GM12878 (cell line): ENCODE measurements around the gene CLEC2L.

Source experiments
- NRF1 ChIP-seq: conservative IDR thresholded peaks from 2 replicates; pipeline ENCODE4 v1.6.1; 2011; ENCODE audit warnings: mild to moderate bottlenecking, low read depth, low read length, improper control_type of control experiment
- PAX5 ChIP-seq: IDR thresholded peaks from 2 replicates; pipeline ENCODE4 v1.6.1; 2011; ENCODE audit warnings: low read depth, low read length, borderline replicate concordance
- SUZ12 ChIP-seq: fragments of 200-600 bp; sonication (generic); IDR thresholded peaks from one replicate; pipeline ENCODE4 v1.6.1; 2018; ENCODE audit warnings: antibody characterized with exemption, mild to moderate bottlenecking; ENCODE audit not compliant: unreplicated experiment
- ZNF24 ChIP-seq: fragments of 450-650 bp; IDR thresholded peaks from 2 replicates; pipeline ENCODE4 v1.6.1; 2017; ENCODE audit warnings: antibody characterized with exemption, mild to moderate bottlenecking

DNA sequence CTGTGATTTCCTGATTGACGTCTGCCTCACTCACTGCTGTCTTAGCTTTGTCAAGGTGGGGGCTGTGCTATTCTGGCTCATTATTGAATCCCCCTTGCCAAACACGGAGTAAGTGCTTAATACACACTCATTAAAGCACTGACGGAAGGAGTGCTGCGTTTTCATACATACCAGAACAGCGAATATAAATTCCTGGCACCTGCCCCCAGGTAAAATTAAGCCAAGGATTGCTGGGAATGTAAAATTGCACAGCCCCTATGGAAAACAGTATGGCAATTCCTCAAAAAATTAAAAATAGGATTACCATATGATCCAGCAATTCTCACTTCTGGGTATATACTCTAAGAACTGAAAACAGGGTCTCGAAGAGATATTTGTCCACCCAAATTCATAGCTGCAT is 46.6 kb upstream of the CLEC2L start:
- TF ChIP-seq ZNF24 (no peak), SUZ12 (no peak), NRF1 (no peak), PAX5 (no peak)
